ENCODE data around the gene HLA-DRB1.
A peak's percentile ranks its signal among the peaks of the same experiment; 100 is the strongest.
"Not testable (repeated sequence)": the region's sequence is repeated elsewhere in the genome, so short reads cannot be mapped to it uniquely, and the experiment has no call there.

Gene HLA-DRB1

DNA sequence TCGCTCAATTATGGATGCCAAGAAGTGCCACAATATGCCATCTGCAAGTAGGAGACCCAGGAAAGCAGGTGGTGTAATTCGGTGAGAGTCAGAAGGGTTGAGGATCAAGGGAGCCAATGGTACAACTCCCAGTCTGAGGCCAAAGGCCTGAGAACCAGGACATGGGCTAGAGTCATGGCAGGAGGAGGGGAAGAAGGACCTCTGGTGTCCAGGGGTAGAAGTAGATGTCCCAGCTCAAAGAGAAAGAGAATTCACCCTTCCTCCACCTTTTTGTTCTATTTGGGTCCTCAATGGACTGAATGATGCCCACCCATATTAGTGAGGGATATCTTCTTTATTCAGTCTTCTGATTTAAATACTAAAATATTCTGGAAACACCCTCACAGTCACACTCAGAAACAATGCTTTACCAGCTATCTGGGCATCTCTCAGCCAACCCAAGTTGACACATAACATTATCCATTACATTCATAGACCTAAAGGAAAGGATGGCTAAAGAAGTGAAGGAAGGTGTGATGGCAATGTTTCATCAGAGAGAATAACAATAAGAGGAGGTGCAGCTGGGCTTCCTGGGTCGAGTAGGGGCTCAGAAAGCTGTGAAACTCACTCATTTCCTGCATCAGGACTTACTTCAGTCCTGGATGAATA is 26.4 kb upstream of the HLA-DRB1 start:
- no peaks in the 10 kb centered on the region for H3K9me3 Mint-ChIP-seq
- H3K36me3 Mint-ChIP-seq, result no peaks in the 10 kb centered on the region
- H3K27ac Mint-ChIP-seq, result peak overlapping the region; percentile 86
- no peaks in the 10 kb centered on the region for H3K27me3 Mint-ChIP-seq
- H3K4me1 Mint-ChIP-seq, result peaks cover 25% of the 10 kb centered on the region
- H3K4me3 Mint-ChIP-seq, result no peak overlapping the region

DNA sequence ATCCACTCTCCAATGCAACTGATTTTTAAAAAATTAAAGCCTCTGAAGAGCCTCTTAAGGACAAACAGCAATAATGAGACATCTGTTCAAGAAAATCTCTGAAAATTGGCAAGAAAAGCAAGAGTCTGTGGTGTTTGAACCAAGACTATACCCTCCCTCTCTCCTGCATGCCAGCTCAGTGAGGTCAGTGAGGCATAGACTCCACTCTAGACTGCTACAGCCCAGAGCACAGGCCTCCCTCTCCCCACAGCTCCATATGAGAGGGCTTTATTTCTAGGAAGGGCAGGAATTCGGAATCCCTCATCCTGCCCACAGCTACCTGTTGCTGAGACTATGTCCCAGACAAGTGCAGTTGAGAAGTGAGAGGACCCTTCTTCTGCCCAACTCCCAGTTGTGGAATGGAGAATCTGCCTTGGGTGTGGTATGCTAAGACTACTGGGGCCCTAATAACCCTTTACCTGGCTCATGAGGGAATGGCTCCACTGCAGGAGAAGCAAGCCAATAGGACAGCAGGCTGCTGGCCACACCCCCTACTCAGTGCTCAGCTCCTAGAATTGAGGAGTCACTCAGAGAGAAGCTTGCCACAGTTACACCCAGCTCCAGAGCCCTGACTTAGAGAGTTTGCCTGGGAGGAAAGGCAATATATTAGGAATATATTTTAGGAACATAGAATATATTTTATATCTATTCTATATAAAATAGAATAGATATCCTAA is 24.9 kb upstream of the HLA-DRB1 start:
- Mint-ChIP-seq H3K27ac (no peak overlapping the region), H3K4me3 (no peak overlapping the region), H3K36me3 (no peaks in the 10 kb centered on the region), H3K4me1 (peaks cover 25% of the 10 kb centered on the region), H3K9me3 (no peaks in the 10 kb centered on the region), H3K27me3 (no peaks in the 10 kb centered on the region)

- Mint-ChIP-seq H3K9me3 (no peaks in the 10 kb centered on the region), H3K36me3 (no peaks in the 10 kb centered on the region), H3K27me3 (no peaks in the 10 kb centered on the region), H3K27ac (no peak overlapping the region), H3K4me1 (peaks cover 25% of the 10 kb centered on the region), H3K4me3 (no peak overlapping the region)
Measured at GRCh38 chr6:32613475-32613874, 23.8 kb upstream of the HLA-DRB1 start.

GRCh38 chr6:32610682-32611296 is 21.1 kb upstream of the HLA-DRB1 start:
- no peak overlapping the region for H3K4me3 Mint-ChIP-seq
- no peaks in the 10 kb centered on the region for H3K36me3 Mint-ChIP-seq
- H3K27ac Mint-ChIP-seq, result peak overlapping the region; percentile 33
- peaks cover 9% of the 10 kb centered on the region for H3K4me1 Mint-ChIP-seq
- H3K27me3 Mint-ChIP-seq, result no peaks in the 10 kb centered on the region
- H3K9me3 Mint-ChIP-seq, result no peaks in the 10 kb centered on the region

DNA sequence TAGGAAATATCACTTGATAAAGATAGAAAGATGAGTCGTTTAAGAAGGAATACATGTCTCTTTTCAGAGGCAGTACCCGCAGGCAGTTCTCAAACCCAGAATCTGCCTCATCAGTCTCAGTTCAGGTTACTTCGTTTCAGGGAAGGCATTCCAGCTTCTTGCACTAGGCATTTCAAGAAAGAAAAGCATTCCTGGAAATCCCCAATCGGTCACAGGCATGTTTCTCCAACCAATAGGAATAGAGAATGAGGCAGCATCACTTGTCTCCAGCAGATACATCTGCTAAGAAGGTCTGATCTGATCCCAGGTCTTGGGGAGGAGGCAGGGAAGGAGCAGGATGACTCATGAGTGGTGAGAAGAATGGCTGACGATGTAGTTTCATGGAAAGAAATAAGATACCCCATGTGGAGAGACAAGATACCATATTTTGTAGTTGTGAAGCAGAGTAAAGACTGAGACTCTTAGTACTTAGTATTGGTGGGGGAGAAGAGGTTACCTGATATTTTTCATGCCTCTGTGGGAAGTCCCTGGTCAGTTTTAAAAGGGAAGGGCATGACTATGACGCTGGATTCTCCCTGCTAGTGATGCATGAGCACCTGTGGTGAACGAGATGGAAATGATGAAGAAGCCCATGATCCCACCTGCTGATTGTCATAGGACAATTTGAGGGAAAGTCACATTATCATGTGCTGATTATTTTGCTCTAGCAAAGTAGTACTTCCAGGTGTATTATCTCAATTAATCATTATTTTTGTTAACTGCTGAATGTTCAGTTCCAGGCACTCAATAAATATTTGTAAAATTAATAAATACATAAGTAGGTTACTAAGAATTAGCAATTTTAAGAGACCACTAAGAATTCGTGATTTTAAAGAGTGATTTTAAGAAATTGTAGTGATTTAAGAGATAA is 20.3 kb upstream of the HLA-DRB1 start:
- Mint-ChIP-seq H3K9me3 (no peaks in the 10 kb centered on the region), H3K27ac (no peak overlapping the region), H3K36me3 (no peaks in the 10 kb centered on the region), H3K4me3 (no peak overlapping the region), H3K27me3 (no peaks in the 10 kb centered on the region), H3K4me1 (peaks cover 1% of the 10 kb centered on the region)

- Mint-ChIP-seq H3K27ac (no peak overlapping the region), H3K4me1 (peaks cover 4% of the 10 kb centered on the region), H3K27me3 (no peaks in the 10 kb centered on the region), H3K4me3 (no peak overlapping the region), H3K36me3 (no peaks in the 10 kb centered on the region), H3K9me3 (no peaks in the 10 kb centered on the region)
Measured at GRCh38 chr6:32609391-32609730, 19.7 kb upstream of the HLA-DRB1 start.

GRCh38 chr6:32608362-32608761 is 18.7 kb upstream of the HLA-DRB1 start:
- Mint-ChIP-seq H3K4me1 (peaks cover 11% of the 10 kb centered on the region), H3K4me3 (no peak overlapping the region), H3K9me3 (no peaks in the 10 kb centered on the region), H3K27me3 (no peaks in the 10 kb centered on the region), H3K36me3 (no peaks in the 10 kb centered on the region), H3K27ac (peak overlapping the region; percentile 5)

DNA sequence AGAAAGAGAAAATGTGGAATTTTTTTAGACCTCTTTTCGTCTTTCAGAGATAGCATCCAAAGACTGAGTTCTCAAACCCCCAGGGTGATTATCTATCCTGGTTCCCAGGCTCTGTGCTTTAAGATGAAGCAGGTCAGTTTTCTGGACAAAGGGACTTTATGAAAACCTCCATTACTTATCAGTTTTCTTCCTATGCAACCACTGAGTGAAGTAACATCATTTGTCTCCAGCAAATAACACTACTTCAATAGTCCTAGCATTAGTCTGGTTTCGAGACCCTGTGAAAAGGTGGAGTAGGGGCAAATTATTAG is 18.3 kb upstream of the HLA-DRB1 start:
- H3K4me3 Mint-ChIP-seq, result no peak overlapping the region
- no peaks in the 10 kb centered on the region for H3K27me3 Mint-ChIP-seq
- H3K36me3 Mint-ChIP-seq, result no peaks in the 10 kb centered on the region
- peaks cover 11% of the 10 kb centered on the region for H3K4me1 Mint-ChIP-seq
- no peaks in the 10 kb centered on the region for H3K9me3 Mint-ChIP-seq
- H3K27ac Mint-ChIP-seq, result peak overlapping the region; percentile 5

DNA sequence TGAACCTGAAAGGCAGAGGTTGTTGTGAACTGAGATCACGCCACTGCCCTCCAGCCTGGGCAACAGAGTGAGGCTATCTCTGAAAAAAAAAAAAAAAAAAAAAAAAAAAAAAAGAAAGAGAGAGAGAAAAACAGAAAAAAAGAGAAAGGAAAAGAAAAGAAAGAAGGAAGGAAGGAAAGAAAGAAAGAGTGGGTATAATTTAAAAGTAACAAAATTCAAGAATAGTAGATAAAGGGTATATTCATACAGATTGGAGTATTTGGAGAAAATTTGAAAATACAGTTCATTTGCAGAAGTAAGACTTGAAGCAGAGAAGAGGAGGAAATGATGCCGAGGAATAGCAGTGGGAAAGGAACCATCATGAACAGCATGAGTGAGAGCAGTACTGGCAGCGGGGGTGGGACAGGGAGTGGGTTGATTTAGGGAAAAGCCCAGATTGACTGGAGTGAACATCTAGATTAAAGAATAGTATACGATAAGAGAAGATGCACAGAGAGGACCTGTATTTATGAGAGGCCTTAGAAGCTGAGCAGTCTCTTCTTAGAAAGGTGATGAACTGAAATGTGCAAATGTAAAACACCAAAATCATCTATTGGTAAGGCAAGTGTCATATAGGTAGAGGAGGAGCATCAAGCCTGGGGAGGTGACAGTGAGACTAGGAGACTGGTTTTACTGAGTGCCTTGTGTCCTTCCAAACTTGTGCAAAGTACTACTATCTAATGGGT is 17.8 kb upstream of the HLA-DRB1 start:
- H3K9me3 Mint-ChIP-seq, result no peaks in the 10 kb centered on the region
- H3K4me3 Mint-ChIP-seq, result no peak overlapping the region
- peaks cover 11% of the 10 kb centered on the region for H3K4me1 Mint-ChIP-seq
- H3K36me3 Mint-ChIP-seq, result no peaks in the 10 kb centered on the region
- no peaks in the 10 kb centered on the region for H3K27me3 Mint-ChIP-seq
- H3K27ac Mint-ChIP-seq, result no peak overlapping the region

- no peaks in the 10 kb centered on the region for H3K9me3 Mint-ChIP-seq
- H3K4me3 Mint-ChIP-seq, result no peak overlapping the region
- no peaks in the 10 kb centered on the region for H3K27me3 Mint-ChIP-seq
- no peak overlapping the region for H3K27ac Mint-ChIP-seq
- peaks cover 11% of the 10 kb centered on the region for H3K4me1 Mint-ChIP-seq
- no peaks in the 10 kb centered on the region for H3K36me3 Mint-ChIP-seq
Measured at GRCh38 chr6:32604434-32604877, 14.8 kb upstream of the HLA-DRB1 start.

DNA sequence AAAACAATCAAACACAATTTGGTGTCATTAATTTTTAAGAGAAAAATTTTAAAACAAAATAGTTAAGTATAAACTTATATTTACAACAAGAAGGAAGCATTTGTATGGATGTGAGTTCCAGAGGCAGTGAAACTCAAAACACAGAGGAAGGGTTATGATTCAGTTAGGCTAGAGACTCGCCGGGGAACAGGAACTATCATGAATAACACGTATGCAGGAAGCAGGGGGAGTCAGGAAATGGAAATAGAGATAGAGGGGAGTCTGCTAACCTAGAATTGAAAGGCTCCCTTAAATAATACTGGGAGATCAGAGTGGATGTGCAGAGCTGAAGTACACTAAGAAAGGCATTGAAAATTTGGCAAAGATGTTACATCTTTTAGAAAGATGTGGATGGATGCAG is 14.2 kb upstream of the HLA-DRB1 start:
- Mint-ChIP-seq H3K27ac (peak overlapping the region; percentile 3), H3K9me3 (no peaks in the 10 kb centered on the region), H3K27me3 (no peaks in the 10 kb centered on the region), H3K4me3 (no peak overlapping the region), H3K4me1 (peaks cover 11% of the 10 kb centered on the region), H3K36me3 (peaks cover 2% of the 10 kb centered on the region)

GRCh38 chr6:32603222-32603621 is 13.6 kb upstream of the HLA-DRB1 start:
- no peak overlapping the region for H3K27ac Mint-ChIP-seq

GRCh38 chr6:32602383-32602782 is 12.7 kb upstream of the HLA-DRB1 start:
- Mint-ChIP-seq H3K4me3 (no peak overlapping the region), H3K9me3 (no peaks in the 10 kb centered on the region), H3K4me1 (peaks cover 11% of the 10 kb centered on the region), H3K27ac (no peak overlapping the region), H3K36me3 (peaks cover 2% of the 10 kb centered on the region), H3K27me3 (no peaks in the 10 kb centered on the region)

More at GRCh38 chr6:32603222-32603621, 13.6 kb upstream of the HLA-DRB1 start:
- no peaks in the 10 kb centered on the region for H3K27me3 Mint-ChIP-seq
- no peak overlapping the region for H3K4me3 Mint-ChIP-seq
- H3K9me3 Mint-ChIP-seq, result no peaks in the 10 kb centered on the region
- H3K36me3 Mint-ChIP-seq, result peaks cover 2% of the 10 kb centered on the region
- peaks cover 11% of the 10 kb centered on the region for H3K4me1 Mint-ChIP-seq

- Mint-ChIP-seq H3K4me3 (no peak overlapping the region), H3K27ac (peak overlapping the region; percentile 6), H3K36me3 (peaks cover 2% of the 10 kb centered on the region), H3K9me3 (no peaks in the 10 kb centered on the region), H3K4me1 (no peaks in the 10 kb centered on the region), H3K27me3 (no peaks in the 10 kb centered on the region)
Measured at GRCh38 chr6:32597024-32597423, 7.4 kb upstream of the HLA-DRB1 start.

- H3K27ac Mint-ChIP-seq, H3K27me3 Mint-ChIP-seq, H3K36me3 Mint-ChIP-seq, H3K9me3 Mint-ChIP-seq, H3K4me3 Mint-ChIP-seq, H3K4me1 Mint-ChIP-seq: not testable (repeated sequence)
Measured at GRCh38 chr6:32590713-32591112, 1.1 kb upstream of the HLA-DRB1 start.
